GM18508 (cell line): ENCODE data around the gene RBMS2.
"Not testable (repeated sequence)": the region's sequence is repeated elsewhere in the genome, so short reads cannot be mapped to it uniquely, and the experiment has no call there.

Experiments
- ATAC-seq: cut with Tn5 transposase; IDR thresholded peaks from one replicate; pipeline ENCODE4 v1.9.1; 2021; ENCODE audit warnings: moderate number of reproducible peaks; ENCODE audit not compliant: insufficient read depth, unreplicated experiment

RBMS2 gene

GRCh38 chr12:56577248-56577647, 55.6 kb downstream of the RBMS2 start:
- ATAC-seq = not testable (repeated sequence)

DNA sequence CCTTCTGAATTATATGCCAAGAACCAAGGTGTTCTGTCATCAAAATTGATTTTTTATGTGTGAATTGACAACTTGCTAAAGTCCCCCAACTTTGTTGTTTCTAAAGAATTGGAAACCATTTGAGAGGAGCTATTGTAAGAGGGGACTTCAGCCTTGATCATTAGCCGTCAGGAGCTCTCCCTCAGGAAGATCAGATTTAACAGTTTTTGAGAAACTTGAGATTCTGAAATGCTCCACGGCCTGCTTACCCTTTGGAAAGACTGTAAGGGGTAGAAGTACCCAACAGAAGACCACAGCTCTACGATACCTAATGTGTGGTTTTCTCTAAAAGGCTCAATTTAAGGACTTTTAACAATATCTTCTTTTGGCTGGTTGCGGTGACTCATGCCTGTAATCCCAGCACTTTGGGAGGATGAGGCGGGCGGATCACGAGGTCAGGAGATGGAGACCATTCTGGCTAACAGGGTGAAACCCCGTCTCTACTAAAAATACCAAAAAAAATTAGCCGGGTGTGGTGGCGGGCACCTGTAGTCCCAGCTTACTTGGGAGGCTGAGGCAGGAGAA, 57.4 kb downstream of the RBMS2 start:
- ATAC-seq = no peak

DNA sequence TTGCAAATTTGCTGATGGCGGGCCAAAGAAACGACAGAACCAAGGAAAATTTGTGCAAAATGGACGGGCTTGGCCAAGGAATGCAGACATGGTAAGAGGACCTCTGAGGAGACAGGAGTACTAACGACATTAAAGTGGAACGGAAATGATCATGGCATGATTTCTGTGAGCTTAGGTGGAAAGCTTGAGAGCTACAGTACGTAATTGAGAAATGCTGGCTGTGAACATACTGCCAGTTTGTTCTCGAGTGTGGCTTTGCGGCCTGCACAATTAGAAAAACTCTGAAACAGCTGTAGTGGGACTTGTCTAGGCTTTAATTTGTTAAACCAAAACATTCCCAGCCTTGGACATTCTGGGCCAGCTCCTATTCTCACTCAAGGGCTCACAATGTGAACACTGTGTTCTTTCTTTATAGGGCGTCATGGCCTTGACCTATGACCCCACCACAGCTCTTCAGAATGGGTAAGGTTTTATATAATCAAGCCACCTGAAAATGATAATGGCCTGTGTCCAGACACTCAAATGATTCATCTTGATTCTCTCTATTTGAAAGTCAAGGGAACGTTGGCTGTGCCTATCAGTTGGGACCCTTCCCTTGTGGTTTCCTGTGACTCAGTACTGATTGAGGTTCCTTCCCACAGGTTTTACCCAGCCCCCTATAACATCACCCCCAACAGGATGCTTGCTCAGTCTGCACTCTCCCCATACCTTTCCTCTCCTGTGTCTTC, 60.0 kb downstream of the RBMS2 start:
- ATAC-seq = no peak

GRCh38 chr12:56585098-56585497, 63.5 kb downstream of the RBMS2 start:
- ATAC-seq = no peak

- no peak for ATAC-seq
Measured at GRCh38 chr12:56589783-56590182, 68.2 kb downstream of the RBMS2 start.

DNA sequence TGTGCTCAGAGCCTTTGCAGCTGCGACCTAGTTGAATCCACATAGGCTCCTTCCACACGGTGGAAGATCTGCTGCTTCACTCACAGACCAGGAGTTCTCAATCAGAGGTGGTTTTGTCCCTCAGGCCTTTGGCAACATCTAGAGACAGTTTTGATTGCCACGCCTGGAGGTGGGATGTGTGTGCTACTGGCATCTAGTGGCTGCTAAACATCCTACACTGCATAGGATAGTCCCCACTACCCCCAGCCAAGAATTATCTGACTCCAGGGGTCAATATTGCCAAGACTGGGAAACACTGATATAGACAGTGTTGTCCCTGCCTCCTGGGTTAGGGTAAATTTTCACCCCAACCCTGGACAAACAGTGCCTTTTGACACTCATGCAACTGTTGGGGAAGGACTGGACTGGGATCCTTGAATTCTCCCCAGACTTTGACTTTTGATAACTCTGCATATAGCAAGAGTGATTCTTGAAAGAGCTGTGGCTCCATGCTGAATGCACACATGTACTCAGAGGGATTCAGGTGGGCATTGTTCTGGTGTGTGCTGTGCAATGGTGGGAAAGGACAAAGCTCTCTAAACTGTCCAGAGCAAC, 68.7 kb downstream of the RBMS2 start:
- ATAC-seq = no peak

- no peak for ATAC-seq
Measured at GRCh38 chr12:56591126-56591525, 69.5 kb downstream of the RBMS2 start.

DNA sequence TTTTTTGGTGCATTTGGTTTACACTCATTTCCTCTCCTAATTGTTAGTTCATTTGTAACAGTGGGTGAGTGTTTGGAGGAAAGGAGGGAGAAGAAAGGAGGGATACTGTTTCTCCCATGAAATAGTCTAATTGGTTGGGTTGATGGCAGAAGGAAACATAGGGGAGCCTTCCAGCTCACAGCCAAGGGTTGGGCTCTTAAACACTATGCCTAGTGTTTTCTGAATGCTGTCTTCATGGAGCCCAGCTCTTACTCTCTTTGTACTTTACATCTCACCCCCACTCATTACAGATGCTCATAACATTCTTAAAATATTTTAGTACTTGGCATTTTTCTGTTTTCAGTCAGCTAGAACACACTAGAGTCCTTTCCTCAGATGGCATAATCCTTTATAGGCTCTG, 70.3 kb downstream of the RBMS2 start:
- no peak for ATAC-seq

GRCh38 chr12:56593909-56594621, 72.4 kb downstream of the RBMS2 start:
- no peak for ATAC-seq

DNA sequence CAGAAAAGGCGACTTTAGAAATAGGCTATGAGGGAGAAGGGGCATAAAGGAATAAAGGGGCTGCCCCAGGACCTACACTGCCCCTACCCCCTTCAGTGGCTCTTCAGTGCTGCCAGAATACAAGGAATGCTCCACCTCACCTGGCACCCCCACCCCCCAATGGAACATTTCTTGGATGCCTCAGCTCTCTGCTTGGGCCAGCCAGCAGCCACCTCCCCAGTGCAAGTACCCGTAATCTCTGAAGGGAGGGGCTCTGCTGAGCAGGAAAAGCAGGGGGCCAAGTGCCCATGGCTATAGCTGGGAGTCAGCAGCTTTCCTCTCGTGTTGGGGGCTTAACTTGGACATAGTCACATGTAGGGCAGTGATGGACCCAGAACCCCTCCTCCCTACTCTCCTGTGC, 75.2 kb downstream of the RBMS2 start:
- ATAC-seq = no peak

DNA sequence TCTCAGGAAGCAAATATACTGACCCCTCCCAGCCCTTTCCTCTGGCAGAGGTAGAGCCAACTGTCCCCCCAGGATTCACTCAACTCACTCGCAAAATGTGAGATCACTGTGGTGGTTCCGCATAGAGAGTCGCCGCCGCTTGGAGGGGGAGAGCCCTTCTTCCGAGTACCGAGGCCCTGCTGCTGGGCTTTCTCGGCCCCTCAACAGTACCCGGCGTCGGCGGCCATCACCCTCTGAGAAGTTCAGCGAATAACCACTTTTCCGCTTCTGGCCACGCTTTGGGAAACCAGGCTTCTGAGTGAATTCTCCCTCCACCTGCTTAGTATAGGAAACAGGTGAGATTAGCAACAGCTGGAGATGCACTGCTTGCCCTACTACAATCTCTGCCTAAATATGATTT, 77.4 kb downstream of the RBMS2 start:
- ATAC-seq = no peak

DNA sequence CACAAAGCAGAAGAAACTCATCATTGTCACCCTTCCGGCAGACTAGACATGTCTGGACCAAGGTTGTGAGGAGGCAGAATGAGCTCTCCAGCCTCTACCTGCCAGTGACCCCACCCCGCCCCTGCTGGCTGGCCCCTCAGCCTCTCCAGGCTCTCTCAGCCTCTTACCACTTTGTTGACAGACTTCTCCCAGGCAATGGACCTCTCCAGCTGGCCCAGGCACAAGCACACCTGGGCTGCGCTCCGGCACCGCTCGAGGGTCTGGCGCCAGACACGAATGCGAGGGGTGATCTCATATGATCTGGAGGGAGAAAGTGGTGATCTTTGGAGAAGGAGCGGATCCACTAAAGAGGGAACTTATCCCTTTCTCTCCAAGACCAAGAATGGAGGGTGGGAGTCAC, 78.2 kb downstream of the RBMS2 start:
- no peak for ATAC-seq

DNA sequence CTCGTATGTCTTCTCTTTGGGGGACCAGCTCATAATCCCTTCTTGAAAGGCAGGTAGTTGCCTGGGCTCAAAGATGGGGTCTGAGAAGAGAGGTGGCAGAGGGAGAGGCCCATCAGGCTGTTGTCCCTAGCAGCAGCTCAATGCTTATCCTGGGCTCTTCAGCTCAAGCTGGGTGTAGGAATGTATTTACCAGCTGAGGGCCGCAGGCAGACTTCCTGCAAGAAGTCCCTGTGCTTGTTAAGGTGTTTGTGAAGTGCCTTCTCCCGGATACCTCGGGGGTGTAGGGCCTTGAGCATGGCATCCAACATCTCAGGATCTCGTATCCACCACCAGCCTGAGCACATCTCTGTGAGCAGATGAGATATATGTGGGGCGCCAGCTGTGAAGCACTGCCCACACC, 79.1 kb downstream of the RBMS2 start:
- ATAC-seq = no peak

GRCh38 chr12:56601503-56601902, 79.9 kb downstream of the RBMS2 start:
- no peak for ATAC-seq

DNA sequence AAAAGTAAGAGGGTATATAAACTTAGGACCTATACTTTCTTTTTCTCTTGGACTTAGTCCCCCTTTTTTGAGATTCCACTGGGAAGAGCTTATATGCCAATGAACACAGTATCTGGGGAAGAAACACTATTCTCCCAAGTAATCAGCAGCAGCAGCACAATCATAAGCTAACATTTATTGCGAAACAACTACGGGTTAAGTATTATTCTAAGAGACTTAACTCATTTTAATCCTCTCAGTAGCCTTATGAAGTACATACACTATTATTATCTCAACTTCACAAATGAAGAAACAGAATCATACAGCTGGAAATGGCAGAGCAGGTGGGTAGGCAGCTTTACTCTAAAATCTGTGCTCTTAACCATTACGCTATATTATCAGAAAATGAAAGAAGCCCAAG, 80.6 kb downstream of the RBMS2 start:
- no peak for ATAC-seq

DNA sequence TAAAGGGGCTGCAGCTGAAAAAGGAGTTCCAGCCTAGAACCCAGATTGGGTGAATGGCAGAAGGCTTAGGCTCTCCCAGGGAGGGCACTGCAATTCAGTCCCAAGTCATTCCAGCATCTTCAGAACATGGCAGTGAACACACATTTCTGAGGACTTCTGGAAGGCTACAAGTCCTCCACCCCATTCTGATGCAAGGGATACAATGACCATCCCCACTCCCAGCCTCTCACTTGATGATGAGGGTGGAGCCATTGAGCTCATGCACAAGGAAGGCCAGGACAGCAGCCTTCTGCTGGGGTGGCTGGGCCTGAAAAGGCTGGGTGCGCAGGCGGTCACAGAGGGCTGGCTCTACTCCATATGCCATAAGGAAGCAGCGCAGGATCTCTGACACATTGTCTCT, 82.7 kb downstream of the RBMS2 start:
- ATAC-seq = no peak

GRCh38 chr12:56614627-56615026, 93.0 kb downstream of the RBMS2 start:
- ATAC-seq = no peak

DNA sequence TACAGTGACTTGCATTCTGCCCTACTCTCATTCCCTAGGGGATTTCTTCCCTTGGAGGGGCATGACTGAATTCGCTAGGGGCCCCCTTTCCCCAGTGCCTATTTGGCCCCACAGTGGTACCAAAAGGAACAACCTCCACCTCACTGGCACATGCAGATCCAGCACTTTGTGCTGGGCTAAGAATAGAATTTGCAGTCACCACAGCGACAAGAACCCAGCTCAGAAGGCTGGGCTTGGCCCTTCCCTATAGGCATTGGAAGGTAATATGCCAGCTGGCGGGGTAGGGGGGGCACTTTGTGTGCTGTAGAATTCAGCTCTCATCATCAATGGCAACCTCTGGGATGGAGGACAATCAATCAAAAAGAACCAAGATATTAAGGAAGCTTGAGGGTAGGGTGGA, 94.6 kb downstream of the RBMS2 start:
- ATAC-seq = no peak

DNA sequence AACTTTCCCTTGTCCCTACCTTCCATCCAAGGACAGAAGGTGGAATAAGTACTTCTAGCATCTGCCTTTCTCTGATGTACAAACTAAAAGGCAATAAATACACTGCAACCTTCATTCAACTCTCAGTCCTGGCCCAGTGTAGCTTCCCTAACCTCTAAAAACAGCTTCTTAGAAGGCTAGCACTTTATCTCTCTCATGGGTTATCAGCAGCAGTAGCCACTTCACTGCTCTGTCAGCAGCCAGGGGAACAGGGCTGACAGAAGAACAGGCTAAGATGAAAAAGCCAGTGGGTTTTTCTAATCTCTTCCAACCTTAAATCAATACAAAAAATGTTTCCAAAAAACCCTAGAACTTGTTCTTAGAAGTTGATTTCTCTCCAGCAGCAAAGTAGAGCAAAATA, 95.3 kb downstream of the RBMS2 start:
- ATAC-seq = no peak

- no peak for ATAC-seq
Measured at GRCh38 chr12:56622535-56622934, 100.9 kb downstream of the RBMS2 start.

DNA sequence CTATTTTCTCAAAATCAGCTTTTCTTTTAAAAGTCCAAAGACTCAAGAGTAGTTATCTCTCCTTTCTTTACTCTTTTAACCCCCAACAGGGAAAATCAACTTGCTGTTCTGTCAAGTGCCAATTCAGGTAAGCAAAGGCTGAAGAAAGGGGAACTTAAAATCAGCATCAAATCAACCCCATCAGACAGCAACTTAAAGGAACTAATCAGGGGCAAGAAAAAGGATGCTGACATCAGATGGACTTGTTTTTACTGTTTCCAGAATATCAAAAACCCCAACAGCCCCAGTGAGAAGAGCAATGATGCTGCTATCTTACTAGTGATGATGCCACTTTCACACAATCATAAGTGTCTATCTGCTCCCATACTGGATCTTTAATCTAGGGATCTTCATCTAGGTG, 105.1 kb downstream of the RBMS2 start:
- no peak for ATAC-seq
